Stimulated activated CD8-positive, alpha-beta memory T cell treated with anti-CD3 and anti-CD28 coated beads, Interleukin-12 subunit alpha, Interleukin-12 subunit beta, amount 100 ng/mL, for 24 hours (primary cell): ENCODE data around the gene PDZRN4.
"Not testable (repeated sequence)": the region's sequence is repeated elsewhere in the genome, so short reads cannot be mapped to it uniquely, and the experiment has no call there.

Experiments
- DNase-seq: peaks from one replicate; pipeline ENCODE4 v3.0.0-alpha.2; 2020; ENCODE audit errors: extremely low read depth

PDZRN4 gene

DNA sequence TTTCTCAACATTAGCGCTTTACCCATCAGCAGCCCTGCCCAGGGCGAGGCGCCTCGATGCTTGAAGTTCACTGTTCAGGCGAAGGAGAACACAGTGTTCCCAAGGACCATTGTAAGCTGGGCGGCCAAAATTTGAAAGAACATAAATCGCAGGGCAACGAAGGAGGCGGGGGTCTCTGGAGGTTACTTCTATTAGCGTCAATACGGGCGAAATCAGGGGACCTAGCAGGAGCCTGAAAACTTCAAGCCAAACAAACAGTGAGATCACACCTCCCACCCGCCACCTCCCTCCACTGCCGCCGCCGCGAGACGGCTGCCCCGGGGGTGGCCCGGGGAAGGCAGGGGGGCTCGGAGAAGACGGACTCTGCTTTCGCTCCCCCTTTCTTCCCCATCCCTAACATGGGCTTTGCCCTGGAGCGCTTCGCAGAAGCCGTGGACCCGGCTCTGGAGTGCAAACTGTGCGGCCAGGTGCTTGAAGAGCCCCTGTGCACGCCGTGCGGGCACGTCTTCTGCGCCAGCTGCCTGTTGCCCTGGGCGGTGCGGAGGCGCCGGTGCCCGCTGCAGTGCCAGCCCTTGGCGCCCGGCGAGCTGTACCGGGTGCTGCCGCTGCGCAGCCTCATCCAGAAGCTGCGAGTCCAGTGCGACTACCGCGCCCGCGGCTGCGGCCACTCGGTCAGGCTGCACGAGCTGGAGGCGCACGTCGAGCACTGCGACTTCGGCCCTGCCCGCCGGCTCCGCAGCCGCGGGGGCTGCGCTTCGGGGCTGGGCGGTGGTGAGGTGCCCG is at the start of gene PDZRN4:
Gene PDZRN4 (plus strand): TSS at position 263 of the 783 bp plus-strand sequence.
- DNase-seq: no peak

DNA sequence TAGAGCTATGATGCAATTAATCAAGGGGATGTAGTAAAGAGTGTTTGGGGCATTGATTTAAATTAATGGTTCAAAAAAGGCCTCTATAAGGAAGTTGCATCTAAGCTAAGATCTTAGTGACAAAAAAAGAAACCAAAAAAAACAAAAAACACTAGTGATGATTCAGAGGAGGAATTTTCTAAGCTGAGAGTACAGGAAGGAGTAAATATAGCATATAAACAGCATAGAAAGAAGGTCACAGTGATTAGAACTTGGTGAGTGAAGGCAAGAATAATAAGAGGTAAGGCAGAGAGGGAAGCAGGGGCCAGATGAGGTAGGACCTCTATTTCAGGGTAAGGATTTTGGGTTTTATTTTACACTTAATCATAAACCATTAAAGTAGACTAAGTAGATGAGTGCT is 48.0 kb upstream of the PDZRN4 start:
- DNase-seq: no peak

DNA sequence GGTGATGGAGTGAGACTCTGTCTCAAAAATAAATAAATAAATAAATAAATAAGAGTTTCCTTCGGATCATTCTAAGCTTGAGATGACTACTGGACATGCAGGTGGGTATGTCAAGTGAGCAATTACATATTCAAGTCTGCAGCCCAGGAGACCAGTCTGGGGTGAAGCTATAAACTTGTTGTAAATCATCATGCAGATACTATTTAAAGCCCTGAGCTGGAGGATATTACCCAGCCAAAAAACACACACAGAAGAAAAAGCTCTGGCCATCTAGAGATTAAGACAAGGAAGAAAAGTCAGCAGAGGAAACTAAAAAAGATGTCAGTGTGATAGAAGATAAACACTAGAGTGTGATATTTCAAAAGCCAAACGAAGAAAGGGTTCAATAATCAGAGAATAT is 47.0 kb upstream of the PDZRN4 start:
- no peak for DNase-seq

DNA sequence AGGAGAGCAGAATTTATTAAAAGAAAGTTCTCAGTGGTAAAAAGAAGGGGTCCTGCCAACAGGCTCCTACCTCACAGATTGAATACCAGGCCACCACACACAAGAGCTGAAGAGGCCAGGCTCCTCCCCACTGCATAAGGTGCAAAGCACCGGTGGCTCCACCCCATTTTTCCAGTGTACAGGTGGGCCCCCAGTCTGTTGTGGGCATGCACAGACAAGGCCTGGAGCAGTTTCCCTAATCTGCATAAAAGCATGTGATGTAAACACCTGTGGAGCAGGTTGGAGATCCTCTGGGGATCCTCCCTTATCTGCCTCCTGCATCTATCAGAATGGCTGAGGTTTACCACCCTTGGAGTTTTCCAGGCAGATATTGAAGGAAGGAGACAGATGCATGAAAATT is 45.7 kb upstream of the PDZRN4 start:
- DNase-seq: no peak

DNA sequence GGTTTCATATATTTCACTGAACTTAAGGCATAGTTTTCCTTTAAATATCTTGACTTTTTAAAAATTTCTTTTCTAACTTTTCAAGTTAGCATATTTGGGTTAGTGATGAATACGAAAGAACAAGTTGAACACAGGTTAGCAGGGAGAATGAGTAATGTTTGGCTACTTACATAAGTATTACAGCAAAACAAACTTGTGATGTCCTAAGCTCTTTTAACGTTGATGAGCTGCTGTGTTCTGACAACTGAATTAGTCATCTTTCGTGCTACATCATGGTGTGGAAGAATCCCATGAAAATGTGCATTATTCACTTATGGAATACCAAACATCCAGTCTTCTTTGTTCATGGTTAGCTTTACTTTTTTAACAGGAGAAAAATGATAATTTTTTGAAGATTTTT is 36.3 kb upstream of the PDZRN4 start:
- DNase-seq: no peak

DNA sequence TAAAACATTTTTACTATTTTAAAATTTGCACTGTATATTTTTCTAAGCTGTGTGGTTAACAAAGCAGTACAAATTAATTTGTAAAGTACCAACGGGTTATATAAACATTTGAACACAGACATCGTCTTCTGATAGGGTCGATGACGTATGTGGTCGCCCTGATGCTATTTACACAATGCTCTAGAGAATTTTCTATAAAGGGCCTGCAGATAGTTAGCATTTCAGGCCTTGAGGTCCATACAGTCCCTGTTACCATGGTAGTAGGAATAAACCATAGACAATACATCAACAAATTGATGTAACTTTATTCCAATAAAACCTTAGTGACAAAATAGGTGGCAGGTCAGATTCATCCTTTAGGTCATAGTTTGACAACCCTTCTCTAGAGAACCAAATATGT is 25.7 kb upstream of the PDZRN4 start:
- no peak for DNase-seq

DNA sequence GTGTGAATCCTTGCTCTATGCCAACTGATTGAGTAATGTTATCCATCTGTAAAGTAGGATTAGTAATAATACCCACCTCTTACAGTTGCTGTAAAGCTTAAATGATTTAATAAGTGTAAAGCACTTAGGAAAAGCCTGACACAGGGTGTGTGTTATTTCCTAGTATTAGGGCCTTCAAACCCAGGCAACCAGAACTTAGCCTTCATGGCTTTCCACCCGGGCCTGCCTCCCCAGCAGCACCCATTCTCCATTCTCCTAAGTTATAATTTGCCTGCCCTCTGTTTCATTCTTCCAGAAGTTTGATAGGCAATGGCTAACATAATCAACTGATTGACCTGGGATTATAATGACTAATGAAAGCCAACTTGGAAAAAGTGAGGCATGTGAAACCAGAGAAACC is 20.4 kb upstream of the PDZRN4 start:
- DNase-seq: no peak

DNA sequence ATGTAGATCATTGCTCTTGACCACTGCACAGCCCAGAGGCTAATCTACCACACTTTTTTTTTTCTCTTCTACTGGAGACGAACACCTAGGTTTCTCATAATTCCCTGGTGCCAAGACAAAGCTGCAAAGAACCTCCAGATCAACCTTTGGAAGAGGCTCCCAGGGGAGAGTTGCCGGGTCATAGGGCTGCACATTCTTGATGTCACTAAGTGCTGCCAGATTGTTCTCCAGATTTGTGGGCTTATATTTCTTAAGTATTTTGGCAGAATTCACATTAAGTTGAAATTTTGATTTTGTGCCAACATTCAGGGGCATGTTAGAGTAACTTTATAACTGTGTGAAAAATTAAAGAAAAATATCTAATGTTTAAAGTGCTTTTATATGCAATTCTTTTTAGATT is 13.5 kb upstream of the PDZRN4 start:
- DNase-seq: no peak

DNA sequence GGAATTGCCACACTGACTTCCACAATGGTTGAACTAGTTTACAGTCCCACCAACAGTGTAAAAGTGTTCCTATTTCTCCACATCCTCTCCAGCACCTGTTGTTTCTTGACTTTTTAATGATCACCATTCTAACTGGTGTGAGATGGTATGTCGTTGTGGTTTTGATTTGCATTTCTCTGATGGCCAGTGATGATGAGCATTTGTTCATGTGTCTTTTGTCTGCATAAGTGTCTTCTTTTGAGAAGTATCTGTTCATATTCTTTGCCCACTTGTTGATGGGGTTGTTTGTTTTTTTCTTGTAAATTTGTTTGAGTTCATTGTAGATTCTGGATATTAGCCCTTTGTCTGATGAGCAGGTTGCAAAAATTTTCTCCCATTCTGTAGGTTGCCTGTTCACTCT is 8.6 kb upstream of the PDZRN4 start:
- not testable (repeated sequence) for DNase-seq

DNA sequence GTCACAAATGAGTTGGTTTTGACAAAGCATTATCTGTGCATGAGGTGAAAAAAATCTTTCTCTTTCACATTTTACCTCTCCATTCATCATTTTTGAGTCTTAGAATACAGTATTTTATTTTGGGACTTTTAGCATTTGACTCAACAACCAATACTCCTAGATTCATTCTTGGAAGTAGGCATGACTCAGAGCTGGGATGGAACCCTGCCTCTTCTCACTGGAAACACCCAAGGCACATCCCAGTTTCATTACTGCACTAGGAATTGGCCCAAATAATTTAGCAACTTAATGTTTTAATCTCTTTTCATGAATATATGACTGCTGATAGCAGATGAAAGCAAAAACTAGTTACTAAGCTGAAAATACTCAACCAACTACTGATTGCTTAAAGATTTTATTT is 3.3 kb upstream of the PDZRN4 start:
- no peak for DNase-seq

DNA sequence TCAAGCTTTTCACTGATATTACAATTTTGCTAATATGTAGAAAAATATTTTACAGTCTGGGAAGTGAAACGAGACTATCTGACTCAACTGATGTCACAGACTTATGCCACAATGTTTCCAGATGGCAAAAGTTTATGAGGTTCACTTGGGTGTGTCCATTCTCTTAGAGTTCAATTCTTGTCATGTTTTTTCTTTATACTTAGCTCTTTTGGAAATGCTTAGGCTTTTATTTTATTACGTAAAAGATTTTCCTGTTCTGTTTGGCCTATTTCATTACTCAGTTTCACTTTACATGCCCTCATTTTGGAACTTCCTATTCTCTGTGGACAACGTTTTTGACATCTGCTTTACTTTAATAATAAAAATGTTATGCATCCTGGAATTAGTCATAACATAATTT is 2.1 kb upstream of the PDZRN4 start:
- DNase-seq: no peak

DNA sequence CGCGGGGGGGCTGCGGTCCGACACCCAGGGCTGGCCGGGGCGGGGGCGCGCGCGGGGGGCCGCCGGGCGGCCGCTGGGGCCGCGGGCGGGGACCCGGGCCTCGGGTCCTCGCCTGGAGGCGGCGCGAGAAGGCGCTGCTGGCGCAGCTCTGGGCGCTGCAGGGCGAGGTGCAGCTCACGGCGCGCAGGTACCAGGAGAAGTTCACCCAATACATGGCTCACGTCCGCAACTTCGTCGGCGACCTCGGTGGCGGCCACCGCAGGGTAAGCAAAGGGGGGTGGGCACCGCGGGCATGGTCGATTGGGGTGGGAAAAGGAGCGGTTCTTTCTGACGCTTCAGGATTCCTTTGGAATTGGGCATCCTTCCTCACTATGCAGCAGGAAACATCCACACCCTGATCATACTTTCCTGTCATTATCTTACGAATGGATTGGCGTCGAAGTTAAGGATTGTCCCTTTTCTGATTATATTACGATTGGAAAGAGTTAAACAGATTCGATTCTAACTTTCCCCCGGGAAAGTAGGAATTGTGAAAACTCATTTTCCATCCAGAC is 798 bp downstream of the PDZRN4 start:
- no peak for DNase-seq

DNA sequence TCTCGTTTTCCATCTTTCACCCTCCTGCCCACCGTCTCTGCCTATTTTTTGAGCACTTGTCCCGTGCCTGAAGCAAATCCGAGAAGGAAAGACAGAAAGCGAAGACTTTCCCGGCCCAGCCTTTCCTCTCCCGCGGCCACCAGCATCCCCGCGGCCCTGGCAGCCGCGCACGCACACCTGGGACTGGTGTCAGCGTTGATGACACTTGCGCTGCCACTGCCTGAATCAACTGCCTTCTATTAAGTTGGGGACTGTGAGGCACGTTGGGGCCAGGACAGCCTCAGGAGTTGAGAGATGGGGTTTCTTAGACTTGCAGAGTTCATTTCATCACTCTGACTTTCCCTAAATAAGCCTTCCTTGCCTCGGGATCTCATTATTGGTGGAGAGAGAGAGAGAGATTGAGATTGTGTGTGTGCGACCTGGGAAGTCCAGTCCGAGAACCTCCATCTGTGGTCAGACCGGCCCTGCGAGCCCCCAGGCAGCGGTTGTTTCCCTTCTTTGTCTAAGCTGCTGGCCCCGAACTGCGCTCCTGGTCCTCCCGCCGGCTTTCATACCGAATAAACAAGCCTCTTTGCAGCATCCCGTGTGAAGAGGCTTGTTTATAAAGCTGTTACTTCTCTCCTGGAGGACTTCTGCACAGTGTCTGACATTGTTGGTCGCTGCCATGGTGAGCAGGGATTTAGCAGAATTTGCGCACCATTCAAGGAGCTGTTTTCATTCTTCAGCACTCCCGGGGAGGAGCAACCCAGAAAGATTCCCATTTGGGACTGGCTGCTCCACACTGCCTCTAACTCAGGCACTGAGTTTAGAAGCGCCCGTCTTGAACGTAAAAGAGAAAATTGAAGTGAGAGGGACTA is 1.5 kb downstream of the PDZRN4 start:
- no peak for DNase-seq

DNA sequence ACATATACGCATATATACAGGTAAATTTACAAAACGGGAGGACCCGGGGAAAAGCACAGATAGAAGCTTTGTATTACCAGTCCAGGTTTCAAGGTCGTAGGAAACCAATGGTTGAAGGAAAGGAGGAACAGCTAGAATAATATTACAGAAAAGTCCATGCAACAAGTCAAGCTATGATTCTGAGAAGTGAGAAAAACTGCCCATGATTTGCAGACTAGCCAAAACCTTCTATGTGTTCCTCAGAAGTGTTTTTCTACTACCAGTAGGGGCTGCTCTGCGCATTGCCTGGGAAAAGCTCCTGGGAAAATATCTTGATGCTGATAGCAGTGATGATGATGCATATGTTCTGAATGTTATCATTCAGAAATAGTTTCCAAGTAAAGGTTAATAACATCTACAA is 2.2 kb downstream of the PDZRN4 start:
- no peak for DNase-seq

DNA sequence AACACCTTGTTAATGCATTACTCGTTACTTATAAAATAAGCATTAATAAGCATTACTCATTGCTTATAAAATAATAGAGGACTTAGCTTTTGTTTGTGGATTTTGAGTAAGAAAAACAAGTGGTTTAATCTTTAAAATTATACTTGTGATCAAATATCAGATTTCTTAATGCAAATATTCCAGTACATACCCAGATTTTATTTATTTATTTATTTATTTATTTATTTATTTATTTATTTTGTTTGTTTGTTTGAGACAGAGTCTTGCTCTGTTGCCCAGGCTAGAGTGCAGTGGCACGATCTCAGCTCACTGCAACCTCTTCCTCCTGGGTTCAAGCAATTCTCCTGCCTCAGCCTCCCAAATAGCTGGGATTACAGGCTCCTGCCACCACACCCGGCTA is 3.4 kb downstream of the PDZRN4 start:
- DNase-seq: not testable (repeated sequence)

DNA sequence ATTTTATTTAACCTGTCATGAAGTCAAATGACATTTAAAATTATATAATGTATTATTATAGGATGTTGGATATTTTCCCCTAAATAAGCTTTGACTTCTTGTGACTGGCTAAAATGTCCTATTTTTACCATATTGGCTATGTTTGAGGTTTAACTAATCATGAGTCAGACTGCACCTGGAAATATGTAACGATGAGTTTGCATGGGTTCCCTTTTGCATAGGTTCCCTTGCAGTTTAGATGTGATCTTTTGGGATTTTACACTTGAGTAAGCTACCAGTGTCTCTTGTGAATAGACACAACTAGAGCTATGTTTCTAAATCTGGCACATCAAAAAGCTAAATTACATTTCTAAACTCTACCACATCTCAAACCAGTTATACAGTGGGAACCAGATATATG is 5.2 kb downstream of the PDZRN4 start:
- no peak for DNase-seq

DNA sequence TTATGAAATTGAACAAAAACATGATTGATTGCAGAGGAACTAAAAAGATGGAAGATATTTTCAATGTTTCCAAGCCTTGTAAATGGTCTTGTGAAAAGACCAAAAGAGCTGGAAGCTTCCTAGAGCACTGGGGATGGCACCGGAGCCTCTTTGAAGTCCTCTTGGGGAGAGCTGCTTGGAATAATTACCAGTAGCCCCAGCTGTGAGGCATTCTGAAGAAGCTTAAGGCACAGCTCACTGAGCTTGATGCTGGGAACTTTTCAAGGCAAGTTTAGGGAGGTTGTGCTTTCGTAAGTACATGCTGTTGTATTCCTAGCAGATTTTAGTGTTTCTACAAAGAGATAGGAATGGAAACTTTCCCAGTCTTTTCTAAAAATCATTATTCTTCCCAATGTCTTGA is 13.9 kb downstream of the PDZRN4 start:
- DNase-seq: no peak

DNA sequence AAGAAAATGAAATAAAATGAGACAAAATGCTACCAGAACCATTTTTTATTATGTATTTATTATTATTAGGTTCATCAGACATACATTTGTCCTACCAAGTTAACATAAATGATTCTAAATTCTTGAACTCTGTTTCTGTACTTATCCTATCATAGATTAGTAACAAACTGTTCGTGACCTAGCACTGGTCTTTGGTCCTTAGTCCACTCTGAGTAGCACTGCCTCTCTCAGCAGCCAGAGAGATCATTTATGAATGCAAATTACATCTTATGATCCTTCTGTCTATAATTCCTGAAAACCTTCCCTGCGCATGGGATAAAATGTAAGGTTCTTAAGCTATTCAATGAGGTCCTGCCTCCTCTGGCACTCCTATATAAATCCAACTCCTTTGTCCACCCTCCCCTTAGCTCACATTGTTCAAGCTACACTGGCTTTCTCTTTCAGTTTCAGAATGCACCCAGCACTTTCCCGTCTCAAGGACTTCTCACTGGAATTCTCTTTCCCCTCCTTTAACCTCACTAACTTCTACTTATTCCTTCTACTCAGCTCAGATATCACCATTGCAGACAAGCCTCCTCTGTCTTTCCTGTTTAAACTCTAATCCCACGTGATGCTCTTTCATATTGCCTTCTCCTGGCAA is 17.1 kb downstream of the PDZRN4 start:
- DNase-seq: no peak

DNA sequence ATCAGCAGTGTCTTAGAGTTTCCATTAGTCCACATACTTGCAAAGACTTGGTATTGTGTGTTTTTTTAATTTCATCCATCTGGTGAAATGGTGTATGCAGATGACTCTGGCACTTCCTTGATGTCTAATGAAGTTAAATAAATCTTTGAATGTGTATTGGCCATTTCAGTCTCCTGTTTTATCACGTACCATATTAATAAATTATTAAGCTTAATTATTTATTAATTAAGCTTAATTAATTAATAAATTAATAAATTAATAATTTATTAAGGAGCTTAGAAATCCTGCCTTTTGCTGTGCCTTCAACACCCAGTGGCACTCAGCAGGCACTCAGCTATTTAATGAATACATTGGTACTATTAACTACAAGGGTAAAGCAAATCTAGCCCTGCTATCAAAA is 18.2 kb downstream of the PDZRN4 start:
- DNase-seq: no peak

DNA sequence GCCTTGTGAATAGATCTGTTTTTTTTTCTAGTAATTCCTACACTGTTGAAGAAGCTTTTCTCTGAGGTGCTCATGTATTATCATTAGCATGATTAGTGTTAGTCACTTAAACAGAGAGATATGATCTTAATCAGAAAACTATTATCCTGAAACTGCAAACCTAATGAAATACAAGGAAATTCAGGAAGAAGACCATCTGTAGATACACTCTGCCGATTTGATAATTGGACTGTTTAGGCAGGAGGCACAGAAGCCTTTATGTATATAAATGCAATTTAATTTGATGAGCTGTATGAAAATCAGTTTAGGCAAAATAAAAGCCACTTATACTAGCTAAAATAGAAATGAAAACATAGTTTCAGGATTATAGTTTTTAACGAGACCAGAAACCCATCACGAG is 23.3 kb downstream of the PDZRN4 start:
- no peak for DNase-seq

DNA sequence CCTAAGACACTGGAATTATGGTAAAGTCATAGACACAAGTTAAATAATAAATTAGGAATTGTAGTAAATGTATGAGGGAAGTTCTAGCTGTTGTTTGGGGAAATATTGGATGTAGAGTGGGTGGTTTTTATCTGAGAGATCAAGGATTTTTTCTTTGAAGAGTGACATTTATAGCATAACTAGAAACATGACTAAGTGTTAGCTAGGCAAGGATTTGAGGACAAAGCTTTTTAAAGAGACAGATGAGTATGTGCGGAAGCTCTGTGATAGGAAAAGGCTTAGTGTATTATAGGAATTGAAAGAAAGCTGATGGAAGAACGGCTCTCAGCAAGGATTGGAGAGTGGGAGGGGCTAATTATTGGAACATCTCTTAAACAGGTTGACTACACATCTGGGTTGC is 24.5 kb downstream of the PDZRN4 start:
- DNase-seq: no peak

DNA sequence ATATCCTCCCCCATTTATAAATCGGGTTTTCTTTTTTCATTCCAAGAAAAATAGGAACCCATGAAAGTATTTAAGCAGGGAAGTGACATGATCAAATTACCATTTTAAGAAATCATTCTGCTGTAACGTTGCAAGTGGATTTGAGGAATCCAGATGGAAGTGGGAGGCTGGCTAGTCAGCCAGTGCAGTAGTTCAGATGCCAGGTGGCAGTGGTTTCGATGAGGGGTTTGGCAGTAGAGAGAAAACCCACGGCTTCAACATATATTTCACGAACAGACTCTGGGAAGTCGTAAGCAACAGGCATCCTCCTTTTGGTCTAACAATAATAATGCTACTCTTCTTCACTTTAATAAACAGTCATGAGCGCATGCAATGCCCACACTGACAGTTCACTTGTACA is 25.0 kb downstream of the PDZRN4 start:
- no peak for DNase-seq
